WI38 (cell line): ENCODE results near the gene METTL22.

ENCODE experiments used
- H3K4me3 ChIP-seq: 2 replicates; pipeline ENCODE4 v1.5.1; 2011; ENCODE audit warnings: low read depth, mild to moderate bottlenecking, control low read depth, low read length
- CTCF ChIP-seq: IDR thresholded peaks from 2 replicates; pipeline ENCODE4 v1.5.1; 2012; ENCODE audit warnings: low read depth, mild to moderate bottlenecking, control low read depth, low read length

The METTL22 gene

GRCh38 chr16:8594149-8594666 lies 27.3 kb upstream of the METTL22 start:
- H3K4me3 ChIP-seq = no peak overlapping the region
- TF ChIP-seq CTCF = no peak

GRCh38 chr16:8595783-8596182 lies 25.7 kb upstream of the METTL22 start:
- H3K4me3 ChIP-seq = no peak overlapping the region
- no peak for TF ChIP-seq CTCF

- H3K4me3 ChIP-seq = no peak overlapping the region
- TF ChIP-seq CTCF = no peak
Observed at GRCh38 chr16:8596581-8596980, 24.9 kb upstream of the METTL22 start.

GRCh38 chr16:8600144-8600775 lies 21.2 kb upstream of the METTL22 start:
- no peak for TF ChIP-seq CTCF
- H3K4me3 ChIP-seq = no peak overlapping the region

GRCh38 chr16:8605554-8605953 lies 15.9 kb upstream of the METTL22 start:
- H3K4me3 ChIP-seq = no peak overlapping the region
- no peak for TF ChIP-seq CTCF

- TF ChIP-seq CTCF = no peak
- no peak overlapping the region for H3K4me3 ChIP-seq
Observed at GRCh38 chr16:8607214-8607613, 14.3 kb upstream of the METTL22 start.

- TF ChIP-seq CTCF = no peak
Observed at GRCh38 chr16:8611122-8611521, 10.4 kb upstream of the METTL22 start.

More at GRCh38 chr16:8611122-8611521, 10.4 kb upstream of the METTL22 start:
- H3K4me3 ChIP-seq = no peak overlapping the region
